Liver (tissue), 9 donors: ENCODE results near the gene POGZ. TPM values are rescaled to one million over a fixed set of nuclear protein-coding genes. Genes with fewer than 3 reads are reported as not detected.

Source experiments
- DNase-seq: peaks from one replicate; pipeline ENCODE4 v3.0.0-alpha.2; 2017; ENCODE audit warnings: low spot score
- H3K27ac ChIP-seq, 2 donors: one replicate each; pipeline ENCODE4 v1.7.0; 2013; ENCODE audit warnings: inconsistent platforms in 2 of 2, low read length in 2 of 2, control low read depth in 1 of 2, low read depth in 1 of 2, mild to moderate bottlenecking in 1 of 2
- H3K27me3 ChIP-seq, 4 donors: one replicate each; pipeline versions ENCODE4 v1.6.1 to v1.7.0; 2013; ENCODE audit warnings: low read length in 3 of 4, inconsistent platforms in 1 of 4, mild to moderate bottlenecking in 1 of 4, moderate library complexity in 1 of 4; ENCODE audit not compliant: control insufficient read depth in 4 of 4, insufficient read depth in 4 of 4
- H3K36me3 ChIP-seq, 4 donors: one replicate each; pipeline versions ENCODE4 v1.6.1 to v1.7.0; 2013; ENCODE audit warnings: low read length in 3 of 4, mild to moderate bottlenecking in 3 of 4, low read depth in 1 of 4, moderate library complexity in 1 of 4; ENCODE audit not compliant: control insufficient read depth in 4 of 4, insufficient read depth in 3 of 4
- H3K4me1 ChIP-seq, 4 donors: one replicate each; pipeline versions ENCODE4 v1.6.1 to v1.7.0; 2013; ENCODE audit warnings: low read length in 3 of 4, mild to moderate bottlenecking in 3 of 4, moderate library complexity in 1 of 4; ENCODE audit not compliant: control insufficient read depth in 4 of 4, insufficient read depth in 4 of 4
- H3K4me3 ChIP-seq, 3 donors: one replicate each; pipeline versions ENCODE4 v1.6.1 to v1.7.0; 2013; ENCODE audit warnings: low read length in 3 of 3, control low read depth in 1 of 3, low read depth in 1 of 3, mild to moderate bottlenecking in 1 of 3
- H3K9ac ChIP-seq, 2 donors: one replicate each; pipeline ENCODE4 v1.7.0; 2013; ENCODE audit warnings: low read length in 2 of 2, mild to moderate bottlenecking in 2 of 2, moderate library complexity in 2 of 2, control low read depth in 1 of 2, low read depth in 1 of 2
- H3K9me3 ChIP-seq, 4 donors: one replicate each; pipeline versions ENCODE4 v1.6.1 to v1.7.0; 2013; ENCODE audit warnings: low read length in 3 of 4; ENCODE audit not compliant: control insufficient read depth in 4 of 4
- ATF3 ChIP-seq: IDR thresholded peaks from 2 replicates; pipeline ENCODE4 v1.6.1; 2016; ENCODE audit warnings: antibody characterized with exemption
- CTCF ChIP-seq: fragments of 150-350 bp; IDR thresholded peaks from 2 replicates; pipeline ENCODE4 v1.5.1; 2017; ENCODE audit warnings: improper control_type of control experiment, low read depth, low read length; ENCODE audit not compliant: missing input control
- EGR1 ChIP-seq, 2 donors: IDR thresholded peaks; 2 replicates each; pipeline ENCODE4 v1.6.1; 2016 to 2018; ENCODE audit warnings: antibody characterized with exemption in 2 of 2, low read depth in 2 of 2
- FOXA1 ChIP-seq: IDR thresholded peaks from 2 replicates; pipeline ENCODE4 v1.6.1; 2016; ENCODE audit warnings: antibody characterized with exemption
- FOXA2 ChIP-seq: IDR thresholded peaks from 2 replicates; pipeline ENCODE4 v1.6.1; 2016; ENCODE audit warnings: antibody characterized with exemption
- HNF4A ChIP-seq, 2 donors: conservative IDR thresholded peaks; 2 replicates each; pipeline ENCODE4 v1.6.1; 2016; ENCODE audit warnings: antibody characterized with exemption in 2 of 2, mild to moderate bottlenecking in 2 of 2
- HNF4G ChIP-seq: IDR thresholded peaks from 2 replicates; pipeline ENCODE4 v1.6.1; 2016; ENCODE audit warnings: antibody characterized with exemption
- JUND ChIP-seq, 2 donors: IDR thresholded peaks; 2 replicates each; pipeline ENCODE4 v1.6.1; 2016; ENCODE audit warnings: antibody characterized with exemption in 2 of 2
- MAX ChIP-seq: IDR thresholded peaks from 2 replicates; pipeline ENCODE4 v1.6.1; 2016; ENCODE audit warnings: antibody characterized with exemption
- NR2F2 ChIP-seq: IDR thresholded peaks from 2 replicates; pipeline ENCODE4 v1.6.1; 2016; ENCODE audit warnings: antibody characterized with exemption
- RAD21 ChIP-seq, 2 donors: IDR thresholded peaks; 2 replicates each; pipeline ENCODE4 v1.6.1; 2016; ENCODE audit warnings: antibody characterized with exemption in 2 of 2, mild to moderate bottlenecking in 2 of 2
- RXRA ChIP-seq, 2 donors: IDR thresholded peaks; 2 replicates each; pipeline ENCODE4 v1.6.1; 2017 to 2018; ENCODE audit warnings: antibody characterized with exemption in 2 of 2, mild to moderate bottlenecking in 1 of 2
- SP1 ChIP-seq: IDR thresholded peaks from 2 replicates; pipeline ENCODE4 v1.6.1; 2018; ENCODE audit warnings: antibody characterized with exemption, mild to moderate bottlenecking
- TAF1 ChIP-seq: conservative IDR thresholded peaks from 2 replicates; pipeline ENCODE4 v1.6.1; 2016; ENCODE audit warnings: antibody characterized with exemption, mild to moderate bottlenecking
- YY1 ChIP-seq: IDR thresholded peaks from 2 replicates; pipeline ENCODE4 v1.6.1; 2016; ENCODE audit warnings: antibody characterized with exemption, mild to moderate bottlenecking
- WGBS: extraction: QIAGEN DNeasy Blood & Tissue Kit; methylation state at CpG from one replicate; pipeline ENCODE4 v1.1.7; 2013; 5-methylcytosine and 5-hydroxymethylcytosine counted together
- polyA plus RNA-seq, 2 donors: library from polyadenylated mRNA; stranded (reverse) in 1 of 2; unstranded in 1 of 2; fragments of 200-250 nt in 1 of 2; fragments of >200 nt in 1 of 2; fragmentation: Nextera tagmentation in 1 of 2; extraction: Ambion mirVana in 1 of 2; gene quantifications; one replicate each; pipeline versions ENCODE4 v1.2.1 to v1.2.3, GENCODE V29; 2013 to 2015
- total RNA-seq, 2 donors: library from RNA; depleted of rRNA; stranded (reverse); fragments of >200 nt; gene quantifications; one replicate each; pipeline ENCODE4 v1.2.3, GENCODE V29; 2014
- donor health status: healthy.
- donor health status: healthy.
- donor health status: healthy.
- donor health status: healthy.
- donor health status: healthy.

Gene POGZ
- total and polyA plus RNA-seq, 4 donors: 7.7 to 30.1 (median 17.3) TPM

GRCh38 chr1:151501474-151501873 lies 42.2 kb upstream of the POGZ start:
- H3K4me3 ChIP-seq: no peak overlapping the region
- H3K36me3 ChIP-seq: no peaks in the 10 kb centered on the region
- no peak for TF ChIP-seq HNF4A (conservative IDR thresholded peaks at IDR 0.05)
- TF ChIP-seq CTCF: peak; percentile 19
- DNase-seq: no peak
- H3K4me1 ChIP-seq: no peaks in the 10 kb centered on the region
- WGBS: 65% methylated on average over 10 of the region's 10 CpGs
- no peaks in the 10 kb centered on the region for H3K9me3 ChIP-seq
- H3K9ac ChIP-seq: no peak overlapping the region
- H3K27me3 ChIP-seq: no peaks in the 10 kb centered on the region
- H3K27ac ChIP-seq: no peak overlapping the region

- no peaks in the 10 kb centered on the region for H3K27me3 ChIP-seq
- H3K4me1 ChIP-seq: no peaks in the 10 kb centered on the region
- 84% methylated on average over 1 of the region's 1 CpG for WGBS
Measured at GRCh38 chr1:151499930-151500329, 40.6 kb upstream of the POGZ start.

GRCh38 chr1:151499365-151499764 lies 40.1 kb upstream of the POGZ start:
- Histone ChIP-seq H3K4me3 (no peak overlapping the region), H3K27me3 (no peaks in the 10 kb centered on the region), H3K4me1 (no peaks in the 10 kb centered on the region), H3K27ac (no peak overlapping the region), H3K36me3 (no peaks in the 10 kb centered on the region), H3K9me3 (no peaks in the 10 kb centered on the region), H3K9ac (no peak overlapping the region)
- DNase-seq: no peak
- TF ChIP-seq RXRA (IDR thresholded peaks at IDR 0.05): no peak
- TF ChIP-seq TAF1: no peak
- no peak for TF ChIP-seq ATF3
- no peak for TF ChIP-seq RAD21 (IDR thresholded peaks at IDR 0.05)
- TF ChIP-seq FOXA2: no peak
- TF ChIP-seq YY1: no peak
- no peak for TF ChIP-seq NR2F2
- TF ChIP-seq FOXA1: no peak
- no peak for TF ChIP-seq HNF4G
- no peak for TF ChIP-seq HNF4A (conservative IDR thresholded peaks at IDR 0.05)
- no peak for TF ChIP-seq JUND (IDR thresholded peaks at IDR 0.05)
- WGBS: 96% methylated on average over 5 of the region's 5 CpGs

More at GRCh38 chr1:151499930-151500329, 40.6 kb upstream of the POGZ start:
- no peak for DNase-seq
- Histone ChIP-seq H3K9ac (no peak overlapping the region), H3K27ac (no peak overlapping the region), H3K36me3 (no peaks in the 10 kb centered on the region), H3K4me3 (no peak overlapping the region), H3K9me3 (no peaks in the 10 kb centered on the region)
- TF ChIP-seq SP1: no peak
- no peak for TF ChIP-seq FOXA1
- no peak for TF ChIP-seq FOXA2
- TF ChIP-seq ATF3: no peak
- no peak for TF ChIP-seq EGR1 (IDR thresholded peaks at IDR 0.05; ENCODE audit: low read depth in 2 of 2)
- no peak for TF ChIP-seq RAD21 (IDR thresholded peaks at IDR 0.05)
- TF ChIP-seq MAX: no peak
